ENCODE data around the gene ATP5F1B. TPM values are rescaled to one million over a fixed set of nuclear protein-coding genes. Genes with fewer than 3 reads are reported as not detected.
A peak's percentile ranks its signal among the peaks of the same experiment; 100 is the strongest.

Gene ATP5F1B
- total and polyA plus RNA-seq, 2 of the 13 experiments (the other 11 are each of a cell fraction or from before 2014, with no cell fraction given): 1,051 to 1,180 TPM

- TF ChIP-seq BCLAF1 (IDR thresholded peaks at IDR 0.05) (no peak), ATF4 (CRISPR knock-in tag; IDR thresholded peaks at IDR 0.05) (peak in 1 of 2 experiments; percentile 65; a peak in 2 of 4 replicates), MED8 (CRISPR knock-in tag; IDR thresholded peaks at IDR 0.05; ENCODE audit: insufficient replicate concordance) (no peak), RBAK (CRISPR knock-in tag; IDR thresholded peaks at IDR 0.05) (no peak), ZNF333 (CRISPR knock-in tag; IDR thresholded peaks at IDR 0.05; ENCODE audit: borderline replicate concordance) (no peak; the same call in 1 of the 2 replicates), ATF3 (CRISPR knock-in tag; IDR thresholded peaks at IDR 0.05) (0 out of 2 replicates have a peak, but pooled peaks have one; percentile 13), EZH2 (conservative IDR thresholded peaks at IDR 0.05; ENCODE audit: low read depth, low read length) (no peak), HDAC2 (CRISPR knock-in tag; IDR thresholded peaks at IDR 0.05) (peak; percentile 75), ZNF318 (CRISPR knock-in tag; IDR thresholded peaks at IDR 0.05) (no peak), SOX5 (CRISPR knock-in tag; IDR thresholded peaks at IDR 0.05; ENCODE audit: borderline replicate concordance) (peak; percentile 68), TEAD3 (CRISPR knock-in tag; optimal IDR thresholded peaks at IDR 0.05; ENCODE audit: borderline replicate concordance) (peak; percentile 73), ETV6 (CRISPR knock-in tag; conservative IDR thresholded peaks at IDR 0.05) (0 out of 2 replicates have a peak, but pooled peaks have one; percentile 15), ARHGAP35 (CRISPR knock-in tag; IDR thresholded peaks at IDR 0.05; ENCODE audit: borderline replicate concordance) (peak; percentile 94), CREB3 (CRISPR knock-in tag; IDR thresholded peaks at IDR 0.05) (peak; percentile 76), PTBP1 (IDR thresholded peaks at IDR 0.05; ENCODE audit: low read depth, low read length, poor library complexity, severe bottlenecking) (no peak)
Observed at GRCh38 chr12:56688129-56688845, 42.5 kb upstream of the ATP5F1B start, which contains the start of gene PTGES3 (continued).

Data from HepG2 (cell line).